Choroid plexus epithelial cell (primary cell): Measurements from ENCODE around the gene CYP24A1.

Source experiments
- DNase-seq: peaks from one replicate; pipeline ENCODE4 v3.0.0-alpha.2; 2010; ENCODE audit warnings: low read depth
- H3K4me3 ChIP-seq: 2 replicates; pipeline ENCODE4 v1.5.1; 2011; ENCODE audit warnings: low read depth, mild to moderate bottlenecking, control low read depth, low read length, moderate library complexity
- TF ChIP-seq, protein P1 (sequence below): conservative IDR thresholded peaks from 2 replicates; pipeline ENCODE4 v1.5.1; 2011; ENCODE audit warnings: low read depth, mild to moderate bottlenecking, control low read depth, inconsistent platforms, low read length, moderate library complexity

CYP24A1 gene

DNA sequence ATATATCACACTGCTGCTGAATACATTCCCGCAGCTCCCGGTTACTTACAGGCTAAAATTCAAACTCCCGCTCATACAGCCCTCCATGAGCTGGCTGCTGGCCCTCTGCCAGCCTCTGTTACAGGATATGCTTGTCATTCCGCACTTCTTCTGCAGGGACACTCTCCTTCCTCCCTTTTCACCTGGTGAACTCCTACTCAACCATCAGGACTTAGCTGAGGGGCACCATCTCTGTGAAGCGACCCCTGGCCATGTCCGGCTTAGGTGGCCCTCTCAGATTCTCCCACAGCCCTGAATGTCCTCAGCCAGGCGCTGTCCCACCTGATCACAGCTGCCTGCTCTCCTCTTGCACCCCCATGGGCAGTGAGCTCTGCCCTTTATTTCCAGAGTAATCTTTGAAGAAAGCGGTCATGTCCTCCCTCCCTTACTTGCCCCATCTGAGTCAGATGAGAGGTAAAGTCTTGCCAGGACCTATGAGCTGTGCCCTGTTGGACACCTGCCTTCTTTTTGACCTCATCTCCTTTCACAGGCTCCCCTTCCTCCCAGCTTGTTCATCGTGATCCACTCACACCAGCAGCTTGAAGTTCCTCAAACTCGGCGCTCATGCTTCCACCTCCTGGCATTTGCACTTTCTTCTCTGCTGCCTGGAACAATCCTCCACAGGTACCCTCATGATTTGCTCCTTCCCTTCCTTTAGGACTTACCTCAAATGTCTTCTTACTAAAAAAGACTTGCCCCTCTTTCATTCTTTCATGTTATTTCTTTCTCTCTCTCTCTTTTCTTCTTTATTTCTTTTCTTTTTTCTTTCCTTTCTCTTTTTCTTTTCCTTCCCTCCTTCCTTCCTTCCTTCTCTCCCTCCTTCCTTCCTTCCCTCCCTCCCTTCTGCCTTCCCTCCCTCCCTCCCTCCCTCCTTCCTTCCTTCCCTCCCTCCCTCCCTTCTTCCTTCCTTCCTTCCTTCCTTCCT lies 5.6 kb downstream of the CYP24A1 start:
- H3K4me3 ChIP-seq, result no peak overlapping the region
- DNase-seq, result no peak
- TF ChIP-seq, protein P1, sequence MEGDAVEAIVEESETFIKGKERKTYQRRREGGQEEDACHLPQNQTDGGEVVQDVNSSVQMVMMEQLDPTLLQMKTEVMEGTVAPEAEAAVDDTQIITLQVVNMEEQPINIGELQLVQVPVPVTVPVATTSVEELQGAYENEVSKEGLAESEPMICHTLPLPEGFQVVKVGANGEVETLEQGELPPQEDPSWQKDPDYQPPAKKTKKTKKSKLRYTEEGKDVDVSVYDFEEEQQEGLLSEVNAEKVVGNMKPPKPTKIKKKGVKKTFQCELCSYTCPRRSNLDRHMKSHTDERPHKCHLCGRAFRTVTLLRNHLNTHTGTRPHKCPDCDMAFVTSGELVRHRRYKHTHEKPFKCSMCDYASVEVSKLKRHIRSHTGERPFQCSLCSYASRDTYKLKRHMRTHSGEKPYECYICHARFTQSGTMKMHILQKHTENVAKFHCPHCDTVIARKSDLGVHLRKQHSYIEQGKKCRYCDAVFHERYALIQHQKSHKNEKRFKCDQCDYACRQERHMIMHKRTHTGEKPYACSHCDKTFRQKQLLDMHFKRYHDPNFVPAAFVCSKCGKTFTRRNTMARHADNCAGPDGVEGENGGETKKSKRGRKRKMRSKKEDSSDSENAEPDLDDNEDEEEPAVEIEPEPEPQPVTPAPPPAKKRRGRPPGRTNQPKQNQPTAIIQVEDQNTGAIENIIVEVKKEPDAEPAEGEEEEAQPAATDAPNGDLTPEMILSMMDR, result no peak

DNA sequence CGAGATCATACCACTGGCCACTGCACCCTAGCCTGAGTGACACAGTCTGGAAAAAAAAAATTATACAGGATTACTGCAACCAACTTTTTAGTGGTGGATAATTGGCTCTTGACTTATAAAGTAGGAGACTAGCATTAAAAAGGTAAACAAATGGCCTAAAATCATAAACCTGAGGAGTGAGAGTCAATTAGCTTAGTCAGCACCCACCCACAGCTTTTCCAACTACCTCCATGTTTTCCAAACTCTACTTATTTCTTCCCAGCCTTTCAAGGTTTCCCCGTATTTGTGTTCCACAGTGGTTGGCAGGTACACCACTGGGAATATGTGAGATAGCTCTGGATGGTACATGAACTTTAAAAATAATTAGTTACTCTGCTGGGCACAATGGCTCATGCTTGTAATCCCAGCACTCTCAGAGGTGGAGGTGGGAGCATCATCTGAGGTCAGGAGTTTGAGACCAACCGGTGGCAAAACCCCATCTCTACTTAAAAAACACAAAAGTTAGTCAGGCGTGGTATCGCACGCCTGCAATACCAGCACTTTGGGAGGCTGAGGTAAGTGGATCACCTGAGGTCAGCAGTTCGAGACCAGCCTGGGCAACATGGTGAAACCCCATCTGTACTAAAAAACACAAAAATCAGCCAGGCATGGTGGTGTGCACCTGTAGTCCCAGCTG lies 6.7 kb downstream of the CYP24A1 start:
- DNase-seq, result no peak
- no peak overlapping the region for H3K4me3 ChIP-seq

DNA sequence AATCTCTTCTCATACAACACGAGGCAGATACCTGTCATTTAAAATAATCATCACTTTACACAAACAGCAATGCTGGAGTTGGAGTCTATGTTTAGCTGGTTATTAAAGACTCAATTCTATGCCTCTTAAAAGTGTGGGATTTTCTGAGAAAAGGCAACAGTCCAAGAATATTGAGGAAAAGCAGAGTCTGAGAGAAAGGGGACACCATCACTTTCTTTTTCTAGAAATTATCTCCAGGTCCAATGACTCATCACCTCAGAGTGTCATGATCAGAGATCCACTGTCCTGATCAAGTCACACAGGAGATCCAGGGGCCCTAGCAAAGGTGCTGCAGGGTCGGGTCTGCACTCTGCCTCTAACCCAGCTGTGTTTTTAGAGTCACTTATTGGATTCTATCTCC lies 8.0 kb downstream of the CYP24A1 start:
- no peak for DNase-seq
- TF ChIP-seq, protein P1, result no peak
- H3K4me3 ChIP-seq, result no peak overlapping the region

More for the DNA sequence above, 6.7 kb downstream of the CYP24A1 start:
- TF ChIP-seq, protein P1, result no peak

DNA sequence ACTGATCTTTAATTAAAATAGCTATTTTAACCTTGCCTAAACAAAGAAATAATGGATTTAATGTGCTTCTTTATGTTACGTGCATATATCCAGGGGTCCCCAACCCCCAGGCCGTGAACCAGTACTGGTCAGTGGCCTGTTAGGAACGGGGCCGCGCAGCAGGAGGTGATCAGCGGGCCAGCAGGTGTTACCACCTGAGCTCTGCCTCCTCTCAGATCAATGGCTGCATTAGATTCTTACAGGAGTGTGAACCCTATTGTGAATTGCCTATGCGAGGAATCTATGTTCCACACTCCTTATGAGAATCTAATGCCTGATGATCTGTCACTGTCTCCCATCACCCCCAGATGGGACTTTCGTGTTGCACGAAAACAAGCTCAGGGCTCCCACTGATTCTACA lies 8.8 kb downstream of the CYP24A1 start:
- H3K4me3 ChIP-seq, result no peak overlapping the region
- TF ChIP-seq, protein P1, result no peak

DNA sequence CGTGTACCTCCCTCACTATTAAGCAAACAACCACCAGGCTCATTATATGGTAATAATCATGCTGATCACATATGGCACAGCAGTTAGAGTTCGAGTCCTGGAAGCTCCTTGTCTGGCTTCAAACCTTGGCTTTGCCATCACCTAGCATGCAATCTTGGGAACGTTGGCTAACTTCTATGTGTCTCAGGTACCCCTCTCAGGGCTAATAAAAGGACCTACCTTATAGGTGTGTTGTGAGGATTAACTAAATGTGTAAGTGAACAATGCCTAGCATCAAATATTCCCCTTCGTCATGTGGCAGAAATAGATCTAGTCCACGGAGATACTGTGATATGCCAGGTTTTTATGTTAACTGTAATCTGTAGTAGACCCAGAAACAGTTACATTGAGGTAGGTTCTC lies 10.4 kb downstream of the CYP24A1 start:
- no peak overlapping the region for H3K4me3 ChIP-seq
- TF ChIP-seq, protein P1, result no peak
- no peak for DNase-seq

More for the DNA sequence above, 8.8 kb downstream of the CYP24A1 start:
- no peak for DNase-seq

DNA sequence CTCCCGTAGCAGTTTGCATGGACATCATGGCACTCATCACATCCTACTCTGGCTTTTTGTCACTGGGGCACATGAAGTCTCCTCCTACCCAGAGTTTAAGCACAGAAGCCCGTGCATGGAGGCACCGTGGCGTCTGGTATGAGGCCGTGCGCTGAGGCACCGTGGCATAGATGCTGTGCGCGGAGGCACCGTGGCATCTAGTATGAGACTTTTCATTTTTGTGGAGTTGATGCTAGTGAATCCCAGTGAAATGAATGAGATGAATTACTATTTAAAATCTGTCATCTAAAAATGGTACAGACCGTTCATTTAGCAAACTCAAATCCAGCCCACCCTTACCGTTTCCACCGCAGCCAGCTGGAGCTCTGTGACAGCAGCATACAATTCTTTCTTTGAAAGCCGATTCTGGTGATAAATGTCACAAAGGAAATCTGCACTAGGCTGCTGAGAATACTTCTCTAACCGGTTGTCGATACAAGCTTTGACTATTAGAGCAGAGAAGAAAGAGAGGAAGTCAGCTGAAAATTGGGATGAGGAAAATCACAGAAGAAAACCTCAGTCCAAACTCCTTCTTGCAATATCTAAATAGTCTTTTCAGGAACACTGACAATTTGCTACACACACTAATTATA lies 11.3 kb downstream of the CYP24A1 start:
- DNase-seq, result no peak
- TF ChIP-seq, protein P1, result no peak
- no peak overlapping the region for H3K4me3 ChIP-seq
